ENCODE results near the gene FOSL1.
A peak's percentile ranks its signal among the peaks of the same experiment; 100 is the strongest.

FOSL1 gene

DNA sequence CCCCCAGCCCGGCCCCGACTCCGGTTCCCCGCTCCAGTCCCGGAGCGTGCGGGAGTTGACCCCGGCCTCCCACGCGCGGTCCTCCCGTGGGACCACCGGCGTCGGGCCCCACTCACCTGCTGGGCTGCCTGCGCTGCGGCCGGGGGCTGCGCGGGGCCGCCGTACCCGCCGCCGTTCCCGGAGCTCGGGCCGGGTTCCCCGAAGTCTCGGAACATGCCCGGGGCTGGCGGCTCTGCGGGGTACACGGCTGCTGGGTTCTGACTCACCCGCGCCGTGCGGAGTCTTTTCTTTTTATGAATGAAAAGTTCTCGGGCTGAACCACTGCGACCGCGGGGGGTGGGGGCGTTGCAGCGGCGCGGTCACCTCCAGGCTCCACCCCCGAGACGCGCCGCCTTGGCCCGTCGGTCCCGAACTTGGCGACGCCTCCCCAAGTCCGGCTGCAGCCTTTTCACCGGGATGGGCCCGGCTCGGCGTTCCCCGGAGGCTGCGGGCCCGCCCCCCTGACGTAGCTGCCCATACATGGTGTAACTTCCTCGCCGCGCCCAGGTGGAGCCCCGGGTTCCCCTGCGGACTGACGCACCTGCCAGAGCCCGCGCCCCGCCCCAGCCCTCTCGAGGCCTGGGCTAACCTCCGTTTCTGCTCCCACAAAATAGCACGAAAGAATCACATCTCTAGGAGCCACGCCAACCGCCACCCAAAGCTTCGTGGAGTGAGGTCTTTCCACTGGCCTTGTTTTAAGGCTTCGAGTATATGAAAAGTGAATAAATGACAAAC is at the start of gene FOSL1:
Gene FOSL1, minus strand, starts transcription at position 264 of the 774 bp plus-strand sequence. Its CDS starts 49 bp downstream, at position 215.
- Histone ChIP-seq H3K36me3 (ENCODE audit: insufficient read depth, low read length) (peaks cover 5% of the 10 kb centered on the region; the same call in 1 of the 2 replicates), H3K9ac (ENCODE audit: low read depth, low read length) (peak within 1 kb of the TSS; percentile 87), H3K4me1 (ENCODE audit: insufficient read depth, low read length) (peaks cover 16% of the 10 kb centered on the region), H3K9me3 (ENCODE audit: control insufficient read depth, insufficient read depth, low read length) (no peaks in the 10 kb centered on the region)

DNA sequence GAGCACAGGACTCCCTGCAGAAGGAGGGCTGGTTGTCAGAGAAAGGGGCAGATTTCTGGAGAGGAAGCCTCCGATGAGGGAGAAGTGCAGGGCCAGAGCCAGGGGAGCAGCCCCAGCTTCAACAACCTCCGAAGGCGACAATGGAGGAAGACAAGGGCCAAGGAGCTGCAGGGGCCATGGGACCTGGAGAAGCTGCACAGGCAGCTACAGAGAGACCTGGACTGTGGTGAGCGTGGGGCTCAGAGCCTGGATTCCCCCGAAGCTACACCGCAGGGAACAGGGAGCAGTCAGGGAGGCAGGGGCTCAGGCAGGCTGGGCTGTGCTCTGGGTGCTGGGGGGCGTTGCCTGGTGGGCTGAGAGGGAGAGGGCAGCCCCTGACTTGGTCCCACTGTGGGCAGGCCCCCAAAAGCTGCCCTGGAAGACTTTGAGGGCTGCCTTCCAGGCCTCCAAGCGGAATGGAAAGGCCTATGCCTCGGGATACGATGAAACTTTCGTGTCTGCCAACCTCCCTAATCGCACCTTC is 47.5 kb upstream of the FOSL1 start:
- no peak overlapping the region for H3K9ac ChIP-seq (ENCODE audit: low read depth, low read length)

DNA sequence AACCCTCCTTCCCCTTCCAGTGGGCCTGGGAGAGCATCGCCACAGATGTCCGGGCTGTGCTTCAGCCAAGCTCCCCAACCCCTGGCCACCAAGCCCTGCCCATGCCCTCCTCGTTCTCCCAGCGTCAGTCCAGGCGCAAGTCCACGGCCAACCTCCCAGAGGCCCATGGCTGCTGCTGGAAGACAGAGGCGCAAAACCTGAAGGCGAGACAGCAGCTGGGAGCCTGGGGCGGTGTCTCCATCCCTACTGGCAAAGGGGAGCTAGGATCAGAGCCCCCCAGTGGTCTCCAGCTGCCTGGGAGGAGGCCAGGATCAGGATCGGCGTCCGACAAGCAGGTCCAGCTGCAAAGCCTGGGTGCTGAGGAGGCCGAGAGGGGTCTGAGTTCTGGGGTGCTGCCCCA is 46.9 kb upstream of the FOSL1 start:
- no peak overlapping the region for H3K9ac ChIP-seq (ENCODE audit: low read depth, low read length)
- no peaks in the 10 kb centered on the region for H3K36me3 ChIP-seq (ENCODE audit: insufficient read depth, low read length)

More for the DNA sequence above, 47.5 kb upstream of the FOSL1 start:
- Histone ChIP-seq H3K36me3 (ENCODE audit: insufficient read depth, low read length) (no peaks in the 10 kb centered on the region), H3K4me1 (ENCODE audit: insufficient read depth, low read length) (peaks cover 12% of the 10 kb centered on the region; the same call in 1 of the 2 replicates), H3K9me3 (ENCODE audit: control insufficient read depth, insufficient read depth, low read length) (no peaks in the 10 kb centered on the region)

DNA sequence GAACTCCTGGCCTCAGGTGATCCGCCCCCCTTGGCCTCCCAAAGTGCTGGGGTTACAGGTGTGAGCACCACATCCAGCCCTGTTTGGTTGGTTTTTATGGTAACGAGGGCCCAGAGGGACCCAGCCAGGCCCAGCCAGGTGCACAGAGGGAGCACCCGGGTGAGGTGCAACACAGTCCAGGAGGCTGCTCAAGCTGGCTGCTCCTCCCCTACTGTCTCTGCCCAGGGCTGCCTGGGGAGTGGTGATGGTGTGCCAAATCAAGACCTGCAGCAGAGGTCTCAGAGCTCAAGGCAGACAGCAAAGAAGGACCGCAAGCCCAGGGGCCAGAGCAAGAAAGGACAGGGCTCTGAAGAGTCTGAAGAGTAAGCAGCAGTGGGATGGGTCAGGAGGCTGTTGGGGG is 46.5 kb upstream of the FOSL1 start:
- H3K4me1 ChIP-seq (ENCODE audit: insufficient read depth, low read length): peaks cover 12% of the 10 kb centered on the region; the same call in 1 of the 2 replicates
- no peak overlapping the region for H3K9ac ChIP-seq (ENCODE audit: low read depth, low read length)
- H3K36me3 ChIP-seq (ENCODE audit: insufficient read depth, low read length): no peaks in the 10 kb centered on the region
- no peaks in the 10 kb centered on the region for H3K9me3 ChIP-seq (ENCODE audit: control insufficient read depth, insufficient read depth, low read length)

More for the DNA sequence above, 46.9 kb upstream of the FOSL1 start:
- no peaks in the 10 kb centered on the region for H3K9me3 ChIP-seq (ENCODE audit: control insufficient read depth, insufficient read depth, low read length)
- H3K4me1 ChIP-seq (ENCODE audit: insufficient read depth, low read length): peaks cover 12% of the 10 kb centered on the region; the same call in 1 of the 2 replicates

DNA sequence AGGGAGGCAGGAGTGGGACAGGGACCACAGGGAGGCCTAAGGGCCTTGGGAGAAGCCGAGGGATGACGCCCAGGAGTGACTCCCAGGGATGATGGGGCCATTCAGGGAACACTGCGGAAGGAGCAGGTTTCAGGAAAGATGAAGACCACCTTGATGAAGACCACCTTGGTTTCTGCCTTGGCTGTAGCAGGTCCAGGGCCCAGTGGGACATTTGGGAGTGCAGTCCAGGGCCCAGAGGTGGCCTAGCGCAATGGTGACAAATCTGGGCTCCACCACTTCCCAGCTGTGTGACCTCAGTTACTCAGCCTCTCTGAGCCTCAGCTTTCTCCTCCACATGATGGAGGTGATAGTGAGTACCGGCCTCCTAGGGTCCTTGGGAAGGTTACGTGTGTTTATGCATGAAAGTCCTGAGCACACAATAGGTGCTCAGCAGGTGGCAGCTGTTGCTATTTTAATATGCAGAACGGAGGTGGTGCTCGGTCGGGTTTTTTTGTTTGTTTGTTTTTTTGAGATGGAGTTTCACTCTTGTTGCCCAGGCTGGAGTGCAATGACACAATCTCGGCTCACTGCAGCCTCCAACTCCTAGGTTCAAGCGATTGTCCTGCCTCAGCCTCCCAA is 45.9 kb upstream of the FOSL1 start:
- peaks cover 12% of the 10 kb centered on the region; the same call in 1 of the 2 replicates for H3K4me1 ChIP-seq (ENCODE audit: insufficient read depth, low read length)
- no peak overlapping the region for H3K9ac ChIP-seq (ENCODE audit: low read depth, low read length)
- H3K9me3 ChIP-seq (ENCODE audit: control insufficient read depth, insufficient read depth, low read length): no peaks in the 10 kb centered on the region
- no peaks in the 10 kb centered on the region for H3K36me3 ChIP-seq (ENCODE audit: insufficient read depth, low read length)

DNA sequence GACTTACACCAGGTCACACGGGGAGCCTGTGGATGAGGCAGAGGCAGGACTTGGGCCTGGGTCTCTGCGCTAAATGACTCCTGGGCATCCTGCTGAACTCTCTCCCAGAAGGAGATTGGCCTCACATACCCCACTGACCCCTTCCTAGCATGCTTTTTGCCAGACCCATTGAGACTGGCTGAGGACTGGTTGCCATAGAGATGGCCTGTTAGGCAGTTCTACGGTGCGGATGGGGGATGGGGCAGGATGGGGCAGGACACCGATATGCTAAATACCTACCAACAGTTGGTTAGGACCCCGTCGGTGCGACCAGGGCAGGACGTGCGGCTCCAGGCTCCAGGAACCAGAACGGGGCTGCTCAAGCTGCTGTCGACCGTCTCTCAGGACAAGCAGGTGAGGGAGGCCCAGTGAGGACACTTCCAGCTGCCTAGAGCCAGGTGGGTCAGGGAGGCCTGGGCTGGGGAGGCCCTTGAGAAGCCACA is 45.3 kb upstream of the FOSL1 start, which contains the start of gene TSGA10IP:
Gene TSGA10IP, plus strand, starts transcription at position 51 of the 482 bp plus-strand sequence. Its CDS starts 196 bp downstream, at position 247.
- H3K9me3 ChIP-seq (ENCODE audit: control insufficient read depth, insufficient read depth, low read length): no peaks in the 10 kb centered on the region
- no peaks in the 10 kb centered on the region for H3K36me3 ChIP-seq (ENCODE audit: insufficient read depth, low read length)
- H3K4me1 ChIP-seq (ENCODE audit: insufficient read depth, low read length): peaks cover 12% of the 10 kb centered on the region; the same call in 1 of the 2 replicates
- H3K9ac ChIP-seq (ENCODE audit: low read depth, low read length): no peak within 1 kb of the TSS

DNA sequence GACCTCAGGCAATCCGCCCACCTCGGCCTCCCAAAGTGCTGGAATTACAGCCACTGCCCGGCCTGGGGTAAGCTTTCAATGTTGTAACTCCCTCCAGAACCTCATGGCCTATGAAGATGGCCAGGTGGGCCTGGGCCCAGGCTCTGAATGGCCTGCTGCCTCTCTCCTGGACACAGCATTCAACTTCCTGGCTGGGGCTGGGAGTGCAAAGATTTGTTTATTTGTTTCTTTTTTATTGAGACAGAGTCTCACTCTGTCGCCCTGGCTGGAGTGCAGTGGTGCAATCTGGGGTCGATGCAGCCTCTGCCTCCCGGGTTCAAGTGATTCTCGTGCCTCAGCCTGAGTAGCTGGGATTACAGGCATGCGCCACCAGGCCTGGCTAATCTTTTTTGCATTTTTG is 44.6 kb upstream of the FOSL1 start:
- Histone ChIP-seq H3K9me3 (ENCODE audit: control insufficient read depth, insufficient read depth, low read length) (no peaks in the 10 kb centered on the region), H3K4me1 (ENCODE audit: insufficient read depth, low read length) (peaks cover 12% of the 10 kb centered on the region; the same call in 1 of the 2 replicates), H3K9ac (ENCODE audit: low read depth, low read length) (no peak overlapping the region), H3K36me3 (ENCODE audit: insufficient read depth, low read length) (no peaks in the 10 kb centered on the region)

DNA sequence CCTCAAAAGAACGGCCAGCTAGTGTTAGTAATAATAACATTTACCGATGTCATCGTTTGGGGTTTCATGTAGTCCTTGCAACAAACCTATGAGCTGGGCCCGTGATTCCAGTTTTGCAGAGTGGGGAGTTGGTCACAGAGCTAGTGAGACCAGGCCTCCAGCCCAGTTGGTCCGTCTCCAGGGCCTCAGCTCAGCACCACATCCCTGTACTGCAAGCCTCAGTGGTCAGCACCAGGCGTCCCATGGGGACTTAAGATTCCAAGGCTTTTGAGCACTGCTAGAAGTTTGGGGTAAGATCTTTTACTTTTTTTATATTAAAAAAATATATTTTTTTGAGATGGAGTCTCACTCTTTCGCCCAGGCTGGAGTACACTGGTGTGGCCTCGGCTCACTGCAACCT is 44.0 kb upstream of the FOSL1 start:
- H3K9ac ChIP-seq (ENCODE audit: low read depth, low read length): no peak overlapping the region
- H3K36me3 ChIP-seq (ENCODE audit: insufficient read depth, low read length): no peaks in the 10 kb centered on the region

DNA sequence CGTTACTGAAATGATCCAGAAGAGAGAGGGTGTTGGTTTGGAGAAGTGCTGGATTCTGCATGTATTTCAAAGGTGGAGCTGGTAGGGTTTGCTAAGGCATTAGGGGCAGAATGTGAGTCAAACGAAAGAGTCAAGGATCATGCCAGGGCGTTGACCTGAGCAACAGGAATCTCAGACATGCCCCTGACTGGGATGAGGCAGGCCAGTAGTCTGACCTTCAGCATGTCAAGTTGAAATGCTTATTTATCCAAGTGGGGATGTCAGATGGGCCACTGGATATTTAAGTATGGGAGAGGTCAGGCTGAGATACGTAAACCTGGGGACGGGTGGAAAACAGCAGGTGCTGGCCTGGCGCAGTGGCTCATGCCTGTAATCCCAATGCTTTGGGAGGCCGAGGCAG is 42.3 kb upstream of the FOSL1 start:
- Histone ChIP-seq H3K9me3 (ENCODE audit: control insufficient read depth, insufficient read depth, low read length) (no peaks in the 10 kb centered on the region), H3K36me3 (ENCODE audit: insufficient read depth, low read length) (no peaks in the 10 kb centered on the region), H3K4me1 (ENCODE audit: insufficient read depth, low read length) (peaks cover 16% of the 10 kb centered on the region), H3K9ac (ENCODE audit: low read depth, low read length) (no peak overlapping the region)

More for the DNA sequence above, 44.0 kb upstream of the FOSL1 start:
- Histone ChIP-seq H3K9me3 (ENCODE audit: control insufficient read depth, insufficient read depth, low read length) (no peaks in the 10 kb centered on the region), H3K4me1 (ENCODE audit: insufficient read depth, low read length) (peaks cover 12% of the 10 kb centered on the region; the same call in 1 of the 2 replicates)

DNA sequence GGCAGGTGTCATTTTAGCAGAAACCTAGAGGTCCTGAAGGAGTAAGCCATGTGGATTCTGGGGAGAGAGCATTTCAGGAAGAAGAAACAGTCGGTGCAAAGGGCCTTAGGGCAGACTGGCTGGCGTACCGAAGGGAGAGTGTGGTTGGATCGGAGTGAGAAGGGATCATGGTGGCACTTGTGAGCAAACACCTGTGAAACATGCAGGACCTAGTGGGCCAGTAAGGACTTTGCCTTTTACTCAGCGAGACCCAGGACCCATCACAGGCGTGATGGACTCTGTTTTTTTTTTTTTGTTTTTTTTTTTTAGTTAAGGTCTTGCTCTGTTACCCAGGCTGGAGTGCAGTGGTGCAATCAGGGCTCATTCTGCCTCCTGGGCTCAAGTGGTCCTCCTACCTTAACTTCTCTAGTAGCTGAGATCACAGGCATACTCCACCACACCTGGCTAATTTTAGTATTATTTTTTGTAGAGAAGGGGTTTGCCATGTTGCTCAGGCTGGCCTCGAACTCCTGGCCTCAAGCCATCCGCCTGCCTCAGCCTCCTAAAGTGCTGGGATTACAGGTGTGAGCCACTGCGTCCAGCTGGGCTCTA is 41.6 kb upstream of the FOSL1 start:
- Histone ChIP-seq H3K36me3 (ENCODE audit: insufficient read depth, low read length) (no peaks in the 10 kb centered on the region), H3K9me3 (ENCODE audit: control insufficient read depth, insufficient read depth, low read length) (no peaks in the 10 kb centered on the region), H3K4me1 (ENCODE audit: insufficient read depth, low read length) (peaks cover 19% of the 10 kb centered on the region), H3K9ac (ENCODE audit: low read depth, low read length) (no peak overlapping the region)

DNA sequence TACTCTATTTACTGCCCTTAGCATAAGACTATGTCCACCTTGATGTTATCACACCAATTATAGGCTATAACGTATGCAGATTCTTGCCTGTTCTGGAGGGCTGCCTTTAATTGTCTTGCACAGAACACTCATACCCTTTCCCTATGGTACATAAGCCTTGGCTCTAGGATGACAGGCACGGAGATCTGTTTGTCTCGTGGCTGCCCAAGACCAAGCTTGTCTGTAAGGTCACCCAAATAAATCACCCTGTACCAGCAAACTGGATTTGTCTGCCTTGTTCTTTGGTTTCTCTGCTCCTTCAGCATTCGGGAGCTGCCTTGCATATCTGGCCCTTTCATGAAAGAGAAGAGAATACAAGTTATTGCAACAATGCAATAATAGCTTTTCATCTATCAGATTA is 37.6 kb upstream of the FOSL1 start:
- Histone ChIP-seq H3K9ac (ENCODE audit: low read depth, low read length) (no peak overlapping the region), H3K9me3 (ENCODE audit: control insufficient read depth, insufficient read depth, low read length) (no peaks in the 10 kb centered on the region), H3K4me1 (ENCODE audit: insufficient read depth, low read length) (peaks cover 7% of the 10 kb centered on the region), H3K36me3 (ENCODE audit: insufficient read depth, low read length) (no peaks in the 10 kb centered on the region)

DNA sequence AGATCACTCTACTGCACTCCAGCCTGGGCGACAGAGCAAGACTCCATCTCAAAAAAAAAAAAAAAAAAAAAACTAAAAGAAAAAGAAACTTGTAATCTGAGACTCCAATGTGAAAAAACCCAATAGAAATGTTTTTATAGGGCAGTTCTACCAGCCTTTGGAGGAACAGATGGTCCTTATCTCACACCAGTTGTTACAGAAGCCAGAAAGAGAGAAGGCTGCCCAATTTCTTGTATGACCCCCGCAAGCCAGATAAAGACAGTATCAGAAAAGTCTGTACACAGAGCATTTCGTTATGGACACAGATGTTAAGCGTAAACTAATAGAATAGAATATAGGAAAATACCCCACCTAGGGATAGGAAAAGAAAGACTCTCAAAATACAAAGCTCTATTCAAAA is 33.8 kb upstream of the FOSL1 start:
- peaks cover 16% of the 10 kb centered on the region for H3K4me1 ChIP-seq (ENCODE audit: insufficient read depth, low read length)
- no peak overlapping the region for H3K9ac ChIP-seq (ENCODE audit: low read depth, low read length)
- no peaks in the 10 kb centered on the region for H3K36me3 ChIP-seq (ENCODE audit: insufficient read depth, low read length)
- H3K9me3 ChIP-seq (ENCODE audit: control insufficient read depth, insufficient read depth, low read length): no peaks in the 10 kb centered on the region

DNA sequence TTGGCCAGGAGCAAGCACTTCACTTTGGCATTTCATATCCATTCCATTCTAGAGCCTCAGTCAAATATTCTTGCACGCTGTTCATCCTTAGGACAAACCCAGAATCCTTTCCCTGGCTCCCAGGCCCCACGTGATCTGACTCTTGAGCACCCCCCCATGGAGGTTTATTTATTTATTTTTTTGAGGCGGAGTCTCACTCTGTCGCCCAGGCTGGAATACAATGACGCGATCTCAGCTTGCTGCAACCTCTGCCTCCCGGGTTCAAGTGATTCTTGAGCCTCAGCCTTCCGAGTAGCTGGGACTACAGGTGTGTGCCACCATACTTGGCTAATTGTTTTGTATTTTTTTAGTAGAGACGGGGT is 32.4 kb upstream of the FOSL1 start:
- H3K9ac ChIP-seq (ENCODE audit: low read depth, low read length): peak overlapping the region; percentile 54; the same call in 1 of the 2 replicates
- H3K36me3 ChIP-seq (ENCODE audit: insufficient read depth, low read length): no peaks in the 10 kb centered on the region
- H3K4me1 ChIP-seq (ENCODE audit: insufficient read depth, low read length): peaks cover 12% of the 10 kb centered on the region
- no peaks in the 10 kb centered on the region for H3K9me3 ChIP-seq (ENCODE audit: control insufficient read depth, insufficient read depth, low read length)

All from ES-I3 (cell line).